SK-N-SH treated with all-trans-retinoic acid at 6 μM for 48 hours (cell line): Measurements from ENCODE around the gene FRS2.
"Not testable (repeated sequence)": the region's sequence is repeated elsewhere in the genome, so short reads cannot be mapped to it uniquely, and the experiment has no call there.

Experiments used
- ATAC-seq: fragments of 200-7000 bp; cut with Tn5 transposase; 3 replicates; pipeline ENCODE4 v1.9.1; 2020; ENCODE audit warnings: mild to moderate bottlenecking, moderate library complexity
- ARNTL ChIP-seq: fragments of 450-650 bp; formaldehyde crosslinking; IDR thresholded peaks from 2 replicates; pipeline ENCODE4 v1.5.0; 2020; ENCODE audit warnings: low read depth, mild to moderate bottlenecking, moderate library complexity, borderline replicate concordance
- BACH2 ChIP-seq: fragments of 250-450 bp; sonication (Bioruptor Pico); IDR thresholded peaks from 2 replicates; pipeline ENCODE4 v1.9.0; 2021; ENCODE audit warnings: mild to moderate bottlenecking, borderline replicate concordance
- CSDC2 ChIP-seq: fragments of 250-450 bp; sonication (Bioruptor Pico); IDR thresholded peaks from 2 replicates; pipeline ENCODE4 v1.5.0; 2020; ENCODE audit warnings: mild to moderate bottlenecking, moderate library complexity
- CSRNP3 ChIP-seq: fragments of 250-450 bp; sonication (Bioruptor Pico); IDR thresholded peaks from 2 replicates; pipeline ENCODE4 v1.5.1; 2021; ENCODE audit warnings: mild to moderate bottlenecking, moderate library complexity
- ESRRG ChIP-seq: fragments of 250-450 bp; sonication (Bioruptor Pico); IDR thresholded peaks from 2 replicates; pipeline ENCODE4 v1.6.1; 2021; ENCODE audit warnings: mild to moderate bottlenecking
- GLIS3 ChIP-seq: fragments of 250-450 bp; sonication (Bioruptor Pico); IDR thresholded peaks from 2 replicates; pipeline ENCODE4 v1.5.0; 2020; ENCODE audit warnings: mild to moderate bottlenecking, moderate library complexity
- ISL1 ChIP-seq: fragments of 250-450 bp; sonication (Bioruptor Pico); IDR thresholded peaks from 2 replicates; pipeline ENCODE4 v2.1.2; 2022; ENCODE audit warnings: mild to moderate bottlenecking, moderate library complexity
- OSR1 ChIP-seq: fragments of 250-450 bp; sonication (Bioruptor Pico); IDR thresholded peaks from 2 replicates; pipeline ENCODE4 v1.8.0; 2022; ENCODE audit warnings: moderate library complexity, mild to moderate bottlenecking, inconsistent platforms
- PATZ1 ChIP-seq: fragments of 250-450 bp; sonication (Bioruptor Pico); IDR thresholded peaks from 2 replicates; pipeline ENCODE4 v1.8.0; 2020; ENCODE audit warnings: mild to moderate bottlenecking, moderate library complexity, borderline replicate concordance
- POU6F1 ChIP-seq: fragments of 250-450 bp; sonication (Bioruptor Pico); IDR thresholded peaks from 2 replicates; pipeline ENCODE4 v1.8.0; 2021; ENCODE audit warnings: low read depth, mild to moderate bottlenecking, moderate library complexity, borderline replicate concordance
- PPARA ChIP-seq: fragments of 250-450 bp; sonication (Bioruptor Pico); IDR thresholded peaks from 2 replicates; pipeline ENCODE4 v1.5.0; 2020; ENCODE audit warnings: mild to moderate bottlenecking, borderline replicate concordance
- RARB ChIP-seq: fragments of 250-450 bp; sonication (Bioruptor Pico); IDR thresholded peaks from 2 replicates; pipeline ENCODE4 v1.8.0; 2021; ENCODE audit warnings: mild to moderate bottlenecking, moderate library complexity
- SNAI2 ChIP-seq: fragments of 250-450 bp; sonication (Bioruptor Pico); IDR thresholded peaks from 2 replicates; pipeline ENCODE4 v1.5.0; 2020; ENCODE audit warnings: mild to moderate bottlenecking, moderate library complexity
- TCF4 ChIP-seq: fragments of 250-450 bp; sonication (Bioruptor Pico); IDR thresholded peaks from 2 replicates; pipeline ENCODE4 v1.8.0; 2021; ENCODE audit warnings: mild to moderate bottlenecking, moderate library complexity, borderline replicate concordance
- TOX ChIP-seq: fragments of 250-450 bp; sonication (Bioruptor Pico); IDR thresholded peaks from 2 replicates; pipeline ENCODE4 v1.8.0; 2021; ENCODE audit warnings: mild to moderate bottlenecking, moderate library complexity, borderline replicate concordance
- TSHZ2 ChIP-seq: fragments of 250-450 bp; sonication (Bioruptor Pico); IDR thresholded peaks from 2 replicates; pipeline ENCODE4 v1.5.0; 2020; ENCODE audit warnings: mild to moderate bottlenecking, moderate library complexity
- ZC3H10 ChIP-seq: fragments of 250-450 bp; sonication (Bioruptor Pico); IDR thresholded peaks from 2 replicates; pipeline ENCODE4 v1.5.1; 2021; ENCODE audit warnings: mild to moderate bottlenecking, moderate library complexity
- ZFP3 ChIP-seq: fragments of 250-450 bp; sonication (Bioruptor Pico); IDR thresholded peaks from 2 replicates; pipeline ENCODE4 v1.5.0; 2020; ENCODE audit warnings: mild to moderate bottlenecking, moderate library complexity
- ZFP30 ChIP-seq: fragments of 450-650 bp; formaldehyde crosslinking; IDR thresholded peaks from 2 replicates; pipeline ENCODE4 v1.5.0; 2022; ENCODE audit warnings: mild to moderate bottlenecking, moderate library complexity
- ZNF565 ChIP-seq: fragments of 450-650 bp; formaldehyde crosslinking; conservative IDR thresholded peaks from 2 replicates; pipeline ENCODE4 v1.5.0; 2020; ENCODE audit warnings: low read depth, mild to moderate bottlenecking, moderate library complexity
- ZNF70 ChIP-seq: fragments of 450-650 bp; formaldehyde crosslinking; IDR thresholded peaks from 2 replicates; pipeline ENCODE4 v1.5.0; 2020; ENCODE audit warnings: mild to moderate bottlenecking, moderate library complexity
- ZNF8 ChIP-seq: fragments of 450-650 bp; formaldehyde crosslinking; IDR thresholded peaks from 2 replicates; pipeline ENCODE4 v1.5.0; 2020; ENCODE audit warnings: mild to moderate bottlenecking, moderate library complexity

Gene FRS2

GRCh38 chr12:69603556-69603955, 133.4 kb downstream of the FRS2 start:
- not testable (repeated sequence) for ATAC-seq
- peak; percentile 76 for TF ChIP-seq ZNF8 (CRISPR knock-in tag)
- TF ChIP-seq, all 23 proteins: peak for 1; not testable (repeated sequence) for 22

GRCh38 chr12:69604275-69604674, 134.1 kb downstream of the FRS2 start:
- ATAC-seq, result not testable (repeated sequence)

- no peak for ATAC-seq
- TF ChIP-seq ZFP3 (CRISPR knock-in tag) (no peak), TCF4 (no peak), GLIS3 (CRISPR knock-in tag) (no peak), ESRRG (CRISPR knock-in tag) (no peak), CSRNP3 (CRISPR knock-in tag) (no peak), ZFP30 (CRISPR knock-in tag) (no peak), PATZ1 (CRISPR knock-in tag) (no peak), POU6F1 (no peak), ZNF565 (CRISPR knock-in tag) (no peak), BACH2 (CRISPR knock-in tag) (no peak), OSR1 (no peak), TSHZ2 (CRISPR knock-in tag) (no peak), CSDC2 (CRISPR knock-in tag) (no peak), PPARA (CRISPR knock-in tag) (no peak), TOX (no peak), ARNTL (no peak), ZNF8 (CRISPR knock-in tag) (no peak)
Measured at GRCh38 chr12:69608114-69608513, 137.9 kb downstream of the FRS2 start.

- ATAC-seq, result no peak
- TF ChIP-seq ZNF70 (no peak), TSHZ2 (CRISPR knock-in tag) (no peak), TCF4 (no peak), ZC3H10 (CRISPR knock-in tag) (no peak), SNAI2 (CRISPR knock-in tag) (no peak), OSR1 (no peak), ESRRG (CRISPR knock-in tag) (no peak), PATZ1 (CRISPR knock-in tag) (no peak), ISL1 (CRISPR knock-in tag) (no peak), POU6F1 (no peak), RARB (no peak), ARNTL (no peak), ZNF565 (CRISPR knock-in tag) (no peak), PPARA (CRISPR knock-in tag) (no peak), TOX (no peak), BACH2 (CRISPR knock-in tag) (no peak), ZFP30 (CRISPR knock-in tag) (no peak)
Measured at GRCh38 chr12:69610126-69610525, 139.9 kb downstream of the FRS2 start.
